ENCODE data around the gene PKIG.

DNA sequence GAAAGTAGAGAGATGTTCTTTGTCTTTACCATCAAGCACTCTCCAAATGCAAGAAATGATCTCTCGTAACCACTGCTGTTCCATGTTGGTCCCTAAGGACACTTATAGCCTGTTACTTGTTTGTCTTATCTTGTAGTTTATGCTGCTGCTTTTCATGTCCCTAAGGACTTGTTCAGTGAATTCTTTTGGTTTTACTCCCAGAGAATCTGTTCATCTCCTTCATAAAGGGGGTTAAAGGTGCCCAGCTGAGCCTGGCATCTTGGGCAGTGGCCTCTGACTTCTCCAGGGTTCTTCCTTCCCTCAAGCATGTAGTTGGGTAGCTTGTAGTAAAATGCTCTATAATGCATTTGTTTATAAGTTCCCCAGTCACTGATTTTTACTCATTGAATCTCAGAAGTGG is 864 bp upstream of the PKIG start:
- TF ChIP-seq, protein P1, sequence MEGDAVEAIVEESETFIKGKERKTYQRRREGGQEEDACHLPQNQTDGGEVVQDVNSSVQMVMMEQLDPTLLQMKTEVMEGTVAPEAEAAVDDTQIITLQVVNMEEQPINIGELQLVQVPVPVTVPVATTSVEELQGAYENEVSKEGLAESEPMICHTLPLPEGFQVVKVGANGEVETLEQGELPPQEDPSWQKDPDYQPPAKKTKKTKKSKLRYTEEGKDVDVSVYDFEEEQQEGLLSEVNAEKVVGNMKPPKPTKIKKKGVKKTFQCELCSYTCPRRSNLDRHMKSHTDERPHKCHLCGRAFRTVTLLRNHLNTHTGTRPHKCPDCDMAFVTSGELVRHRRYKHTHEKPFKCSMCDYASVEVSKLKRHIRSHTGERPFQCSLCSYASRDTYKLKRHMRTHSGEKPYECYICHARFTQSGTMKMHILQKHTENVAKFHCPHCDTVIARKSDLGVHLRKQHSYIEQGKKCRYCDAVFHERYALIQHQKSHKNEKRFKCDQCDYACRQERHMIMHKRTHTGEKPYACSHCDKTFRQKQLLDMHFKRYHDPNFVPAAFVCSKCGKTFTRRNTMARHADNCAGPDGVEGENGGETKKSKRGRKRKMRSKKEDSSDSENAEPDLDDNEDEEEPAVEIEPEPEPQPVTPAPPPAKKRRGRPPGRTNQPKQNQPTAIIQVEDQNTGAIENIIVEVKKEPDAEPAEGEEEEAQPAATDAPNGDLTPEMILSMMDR (IDR thresholded peaks at IDR 0.05) = no peak
- TF ChIP-seq POLR2A (IDR thresholded peaks at IDR 0.05) = no peak

All from heart left ventricle (tissue), 13 donors.